B cell (primary cell): ENCODE measurements around the gene GGACT. TPM values are rescaled to one million over a fixed set of nuclear protein-coding genes. Genes with fewer than 3 reads are reported as not detected.
"Not testable (repeated sequence)": the region's sequence is repeated elsewhere in the genome, so short reads cannot be mapped to it uniquely, and the experiment has no call there.

Experiments used
- ATAC-seq: fragments of 200-7000 bp; cut with Tn5 transposase; one replicate; pipeline ENCODE4 v1.10.0; 2021; ENCODE audit warnings: low read depth, mild to moderate bottlenecking, moderate number of reproducible peaks, moderate library complexity
- CTCF ChIA-PET: fragments of 350-600 bp; sonication (Branson Sonifier 250); formaldehyde crosslinking; loops from one replicate; lab custom pipeline; 2021; ENCODE audit warnings: antibody characterized with exemption, inconsistent platforms; lab: Charles Lee
- POLR2A ChIA-PET: fragments of 350-600 bp; sonication (Branson Sonifier 250); formaldehyde crosslinking; loops from one replicate; lab custom pipeline; 2021; ENCODE audit warnings: antibody characterized with exemption; lab: Charles Lee
- DNase-seq: peaks from one replicate; pipeline ENCODE4 v3.0.0; 2013
- H2AFZ ChIP-seq: 2 replicates; pipeline ENCODE4 v1.6.1; 2012; ENCODE audit warnings: mild to moderate bottlenecking, low read depth, low read length; ENCODE audit not compliant: insufficient read depth, poor library complexity, severe bottlenecking
- H3K27ac ChIP-seq, 2 donors: 1 replicate in 1 of 2; 2 replicates in 1 of 2; pipeline ENCODE4 v1.5.1; 2012 to 2013; ENCODE audit warnings: low read length in 2 of 2, mild to moderate bottlenecking in 2 of 2, moderate library complexity in 1 of 2
- H3K27me3 ChIP-seq, 4 experiments: fragments of 200-600 bp in 1 of 4; sonication (generic) in 1 of 4; replicated peaks in 1 of 4; 1 replicate in 2 of 4; 2 replicates in 2 of 4; pipeline versions ENCODE4 v1.6.1 to v1.7.0; 2013 to 2016; ENCODE audit warnings: low read length in 3 of 4, mild to moderate bottlenecking in 2 of 4, mixed read lengths in 1 of 4, moderate library complexity in 1 of 4; ENCODE audit not compliant: insufficient read depth in 4 of 4, control insufficient read depth in 3 of 4; ENCODE audit errors: control extremely low read depth in 1 of 4
- H3K36me3 ChIP-seq, 2 experiments: replicated peaks in 1 of 2; 1 replicate in 1 of 2; 2 replicates in 1 of 2; pipeline versions ENCODE4 v1.6.1 to v1.7.1; 2013; ENCODE audit warnings: low read length in 1 of 2; ENCODE audit not compliant: insufficient read depth in 2 of 2, control insufficient read depth in 1 of 2; ENCODE audit errors: control extremely low read depth in 1 of 2, extremely low read depth in 1 of 2
- H3K4me1 ChIP-seq, 2 donors: fragments of 200-600 bp in 1 of 2; sonication (generic) in 1 of 2; 1 replicate in 1 of 2; 2 replicates in 1 of 2; pipeline versions ENCODE4 v1.5.1 to v1.6.1; 2013 to 2017; ENCODE audit warnings: low read length in 2 of 2; ENCODE audit not compliant: control insufficient read depth in 2 of 2, insufficient read depth in 2 of 2
- H3K4me2 ChIP-seq: replicated peaks from 2 replicates; pipeline ENCODE3; 2012; ENCODE audit warnings: mild to moderate bottlenecking, low read depth, low read length; ENCODE audit not compliant: poor library complexity, severe bottlenecking
- H3K4me3 ChIP-seq, 5 experiments: fragments of 200-600 bp in 1 of 5; sonication (generic) in 1 of 5; 1 replicate in 3 of 5; 2 replicates in 2 of 5; pipeline versions ENCODE4 v1.5.1 to v1.7.0; 2011 to 2016; ENCODE audit warnings: low read length in 4 of 5, mild to moderate bottlenecking in 4 of 5, low read depth in 2 of 5, control low read depth in 1 of 5, moderate library complexity in 1 of 5; ENCODE audit not compliant: insufficient read depth in 1 of 5; ENCODE audit errors: control extremely low read depth in 1 of 5, extremely low read depth in 1 of 5
- H3K79me2 ChIP-seq: fragments of 200-600 bp; sonication (generic); one replicate; pipeline ENCODE4 v1.6.0; 2016; ENCODE audit warnings: low read length; ENCODE audit not compliant: control insufficient read depth, insufficient read depth
- H3K9ac ChIP-seq: fragments of 200-600 bp; sonication (generic); 2 replicates; pipeline ENCODE4 v1.6.1; 2017; ENCODE audit warnings: mild to moderate bottlenecking, low read length, moderate library complexity
- H3K9me3 ChIP-seq, 3 donors: one replicate each; pipeline versions ENCODE4 v1.6.1 to v1.7.1; 2013; ENCODE audit warnings: low read length in 2 of 3; ENCODE audit not compliant: control insufficient read depth in 2 of 3, insufficient read depth in 1 of 3; ENCODE audit errors: control extremely low read depth in 1 of 3
- H4K20me1 ChIP-seq: 2 replicates; pipeline ENCODE4 v1.6.0; 2012; ENCODE audit warnings: mild to moderate bottlenecking, low read length; ENCODE audit not compliant: insufficient read depth, control insufficient read depth, poor library complexity, severe bottlenecking
- H3K27ac Mint-ChIP-seq: one replicate; pipeline ENCODE4 v1.8.0; 2021; ENCODE audit warnings: mixed read lengths
- H3K27me3 Mint-ChIP-seq: one replicate; pipeline ENCODE4 v1.8.0; 2021; ENCODE audit warnings: mixed read lengths
- H3K4me1 Mint-ChIP-seq: one replicate; pipeline ENCODE4 v1.8.0; 2021; ENCODE audit warnings: mixed read lengths
- H3K4me3 Mint-ChIP-seq: one replicate; pipeline ENCODE4 v1.8.0; 2021; ENCODE audit warnings: mixed read lengths
- H3K9me3 Mint-ChIP-seq: one replicate; pipeline ENCODE4 v1.8.0; 2022; ENCODE audit warnings: mixed read lengths; ENCODE audit not compliant: insufficient read depth
- CTCF ChIP-seq: fragments of 200-600 bp; IDR thresholded peaks from one replicate; pipeline ENCODE4 v1.8.0; 2022; ENCODE audit warnings: antibody characterized with exemption, mild to moderate bottlenecking
- EZH2 ChIP-seq: IDR thresholded peaks from 2 replicates; pipeline ENCODE4 v1.6.1; 2012; ENCODE audit warnings: borderline replicate concordance, low read depth, mild to moderate bottlenecking, moderate library complexity, low read length; ENCODE audit not compliant: insufficient read depth, poor library complexity, severe bottlenecking
- WGBS: methylation state at CpG from one replicate; pipeline ENCODE4 v1.1.5; 2013; ENCODE audit warnings: missing lambda C conversion rate; ENCODE audit not compliant: insufficient coverage; 5-methylcytosine and 5-hydroxymethylcytosine counted together
- intact Hi-C: fragments of 100-400 bp; cut with micrococcal nuclease; formaldehyde crosslinking; loops from one replicate; pipeline ENCODE4 v1.10.0; 2022
- polyA plus RNA-seq: library from polyadenylated mRNA; depleted of rRNA; stranded (reverse); fragments of >200 nt; gene quantifications from 2 replicates; pipeline ENCODE4 v1.2.3, GENCODE V29; 2012
- total RNA-seq, 2 donors: library from RNA; stranded (reverse); fragments of 120-200 nt in 1 of 2; gene quantifications; 1 replicate in 1 of 2; 2 replicates in 1 of 2; pipeline versions ENCODE4 v1.2.3 to v1.2.4, GENCODE V29; 2013 to 2022

Gene GGACT
- total and polyA plus RNA-seq, 2 donors (not counting 1 experiment from before 2014, with no cell fraction given): 3.2 to 3.5 TPM

DNA sequence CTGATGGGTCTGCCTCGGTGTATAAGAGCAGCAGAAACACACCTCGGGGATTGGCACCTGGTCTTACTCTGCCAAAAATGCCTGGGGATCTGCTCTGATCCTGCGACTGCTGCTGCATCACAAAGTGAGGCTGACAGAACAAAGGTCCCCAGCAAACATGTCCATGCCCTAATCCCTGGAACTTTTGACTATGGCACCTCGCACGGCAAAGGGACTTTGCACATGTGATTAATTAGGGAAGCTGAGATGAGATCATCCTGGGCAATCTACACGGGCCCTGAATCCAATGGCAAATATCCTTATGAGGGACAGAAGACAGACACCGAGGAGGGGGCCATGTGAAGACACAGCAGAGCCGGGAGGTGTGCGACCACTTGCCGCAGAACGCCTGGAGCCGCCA, 8.5 kb downstream of the GGACT start:
- 98% methylated on average over 10 of the region's 12 CpGs for WGBS
- TF ChIP-seq EZH2 (no peak), CTCF (no peak)
- no peak for ATAC-seq
- Mint-ChIP-seq H3K4me3 (no peak overlapping the region), H3K9me3 (peaks cover 3% of the 10 kb centered on the region), H3K27me3 (no peaks in the 10 kb centered on the region), H3K27ac (no peak overlapping the region), H3K4me1 (no peaks in the 10 kb centered on the region)
- intact Hi-C loops: no loop called here
- H3K79me2 ChIP-seq: no peaks in the 10 kb centered on the region
- DNase-seq: no peak
- POLR2A ChIA-PET: no interaction called here
- H2AFZ ChIP-seq: no peak overlapping the region
- H3K36me3 ChIP-seq: peaks cover 0 to 16% of the 10 kb centered on the region in 2 experiments
- no peaks in the 10 kb centered on the region for H3K9me3 ChIP-seq
- H3K4me2 ChIP-seq: no peak overlapping the region
- CTCF ChIA-PET: interaction anchor here (1.3 kb wide), 1 partner anchor 9 kb away, joined by 4 read pairs; the partner anchor contains the start of gene GGACT
- no peaks in the 10 kb centered on the region for H3K27me3 ChIP-seq
- H3K9ac ChIP-seq: no peak overlapping the region
- H3K4me3 ChIP-seq: no peak overlapping the region
- no peak overlapping the region for H3K27ac ChIP-seq
- H4K20me1 ChIP-seq: no peaks in the 10 kb centered on the region
- no peaks in the 10 kb centered on the region for H3K4me1 ChIP-seq

- H3K4me2 ChIP-seq, H3K9ac ChIP-seq, POLR2A ChIA-PET, H3K4me1 ChIP-seq, H3K27ac ChIP-seq, H3K27ac Mint-ChIP-seq, H2AFZ ChIP-seq, DNase-seq, H3K4me1 Mint-ChIP-seq, H4K20me1 ChIP-seq, H3K27me3 Mint-ChIP-seq, H3K4me3 ChIP-seq, H3K9me3 ChIP-seq, H3K79me2 ChIP-seq, H3K9me3 Mint-ChIP-seq, CTCF ChIA-PET, H3K4me3 Mint-ChIP-seq, ATAC-seq, H3K27me3 ChIP-seq, intact Hi-C loops: not testable (repeated sequence)
- H3K36me3 ChIP-seq: peaks cover 0 to 16% of the 10 kb centered on the region in 2 experiments
- WGBS: no CpG with 5 or more reads among the region's 4 CpGs
Observed at GRCh38 chr13:100577239-100577638, 11.3 kb downstream of the GGACT start.
